ENCODE results near the gene HAO2. TPM values are rescaled to one million over a fixed set of nuclear protein-coding genes. Genes with fewer than 3 reads are reported as not detected.

HAO2 gene
- total RNA-seq, 1 donor, result not detected

DNA sequence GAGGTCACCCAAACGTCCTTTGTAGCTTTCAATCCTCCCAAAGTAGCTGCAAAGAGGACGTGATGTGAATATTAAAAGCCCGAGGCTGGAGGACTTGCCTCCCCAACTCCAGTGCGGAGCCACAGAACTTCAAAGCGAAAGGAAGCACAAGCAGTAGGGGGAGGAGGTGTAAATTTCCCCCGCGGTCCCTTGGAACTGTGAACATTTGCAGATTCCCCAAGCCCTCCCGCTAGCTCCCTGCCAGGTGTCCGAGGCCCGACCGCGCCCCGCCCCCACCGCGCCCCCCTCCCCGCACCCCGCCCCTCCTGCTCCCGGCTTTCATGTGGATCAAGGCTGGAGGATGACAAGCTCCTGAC is 41.5 kb upstream of the HAO2 start:
- TF ChIP-seq, protein P1, sequence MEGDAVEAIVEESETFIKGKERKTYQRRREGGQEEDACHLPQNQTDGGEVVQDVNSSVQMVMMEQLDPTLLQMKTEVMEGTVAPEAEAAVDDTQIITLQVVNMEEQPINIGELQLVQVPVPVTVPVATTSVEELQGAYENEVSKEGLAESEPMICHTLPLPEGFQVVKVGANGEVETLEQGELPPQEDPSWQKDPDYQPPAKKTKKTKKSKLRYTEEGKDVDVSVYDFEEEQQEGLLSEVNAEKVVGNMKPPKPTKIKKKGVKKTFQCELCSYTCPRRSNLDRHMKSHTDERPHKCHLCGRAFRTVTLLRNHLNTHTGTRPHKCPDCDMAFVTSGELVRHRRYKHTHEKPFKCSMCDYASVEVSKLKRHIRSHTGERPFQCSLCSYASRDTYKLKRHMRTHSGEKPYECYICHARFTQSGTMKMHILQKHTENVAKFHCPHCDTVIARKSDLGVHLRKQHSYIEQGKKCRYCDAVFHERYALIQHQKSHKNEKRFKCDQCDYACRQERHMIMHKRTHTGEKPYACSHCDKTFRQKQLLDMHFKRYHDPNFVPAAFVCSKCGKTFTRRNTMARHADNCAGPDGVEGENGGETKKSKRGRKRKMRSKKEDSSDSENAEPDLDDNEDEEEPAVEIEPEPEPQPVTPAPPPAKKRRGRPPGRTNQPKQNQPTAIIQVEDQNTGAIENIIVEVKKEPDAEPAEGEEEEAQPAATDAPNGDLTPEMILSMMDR (IDR thresholded peaks at IDR 0.05; ENCODE audit: insufficient read depth, low read depth, low read length), result no peak
- H3K4me3 ChIP-seq (ENCODE audit: low read depth, low read length), result peak overlapping the region; percentile 39
- DNase-seq (ENCODE audit: low read depth), result peak; percentile 7

DNA sequence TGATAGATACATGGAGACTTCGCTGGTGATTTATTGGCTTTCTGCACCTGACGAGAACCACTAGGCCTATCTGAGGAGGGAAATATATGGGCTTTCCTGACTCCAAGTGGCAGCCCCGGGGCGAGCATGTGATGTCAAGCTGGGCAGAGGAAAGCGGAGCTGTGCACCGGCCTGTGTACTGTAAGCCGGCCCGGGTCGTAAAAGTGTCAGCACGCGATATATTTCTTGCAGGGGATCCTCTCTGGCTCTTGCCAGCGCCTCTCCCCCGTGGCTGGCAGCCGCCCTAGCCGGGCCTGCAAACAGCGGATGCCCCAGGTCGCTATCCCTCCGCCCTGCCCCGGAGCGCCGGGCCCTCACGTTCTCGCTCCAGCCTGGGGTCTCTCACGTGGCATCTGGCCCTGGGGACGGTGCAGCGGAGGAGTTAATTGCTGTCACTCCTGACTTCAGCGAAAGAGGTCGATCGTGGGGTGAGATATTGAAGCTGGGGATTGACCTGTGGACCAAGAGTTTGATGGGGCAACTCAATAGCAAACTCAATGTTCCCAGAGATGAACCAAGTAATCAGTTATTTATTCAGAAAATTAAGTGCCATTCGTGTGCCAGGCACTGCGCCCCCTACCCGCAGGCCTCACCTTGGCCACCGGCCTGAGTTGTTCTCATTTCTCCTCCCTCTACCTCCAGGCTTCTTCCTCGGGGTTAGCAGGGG is 41.0 kb upstream of the HAO2 start:
- peak overlapping the region; percentile 39 for H3K4me3 ChIP-seq (ENCODE audit: low read depth, low read length)
- TF ChIP-seq, protein P1 (IDR thresholded peaks at IDR 0.05; ENCODE audit: insufficient read depth, low read depth, low read length), result peak; percentile 43
- DNase-seq (ENCODE audit: low read depth), result peak; percentile 81

DNA sequence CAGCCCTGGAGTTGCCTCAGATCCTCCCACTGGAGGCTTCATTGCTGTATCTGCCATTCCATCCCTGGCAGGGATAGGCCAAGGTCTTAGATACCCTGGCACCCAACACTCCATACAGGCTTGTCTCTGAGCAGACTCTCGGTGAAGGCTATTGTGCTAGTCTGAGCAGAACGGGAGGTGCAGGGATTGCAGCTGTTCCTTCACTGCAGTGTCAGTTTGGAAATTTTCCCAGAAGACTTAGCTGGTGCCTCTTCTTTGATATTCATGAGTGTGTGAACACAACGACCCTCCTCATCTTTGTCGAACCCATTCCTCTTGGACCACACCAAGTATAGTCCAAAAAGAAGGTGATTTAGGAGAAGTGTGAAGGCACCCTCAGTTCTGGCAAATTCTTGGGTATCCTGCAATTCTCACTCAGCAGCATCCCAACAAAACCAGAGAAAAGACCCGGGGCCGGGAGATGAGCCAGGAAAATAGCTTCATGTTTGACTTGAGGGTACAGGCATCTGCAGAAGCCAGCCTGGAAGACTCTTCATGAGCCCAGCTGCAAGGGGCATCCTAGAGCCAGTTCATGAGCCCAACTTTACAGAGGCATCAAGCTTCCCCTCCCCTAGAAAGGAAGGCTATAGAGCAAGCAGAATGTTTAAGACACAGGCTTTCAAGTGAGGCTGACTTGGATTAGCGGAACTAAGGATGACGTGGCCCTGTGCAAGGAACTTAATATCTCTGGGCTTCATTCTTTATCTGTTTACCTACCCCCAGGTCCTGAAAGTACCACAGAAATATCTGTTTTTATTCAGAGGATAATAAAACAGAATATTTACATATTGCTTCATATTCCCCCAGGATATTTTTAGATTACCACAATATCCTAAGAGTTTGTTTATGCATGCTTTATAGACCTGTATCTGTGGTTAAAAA is 38.8 kb upstream of the HAO2 start:
- peak; percentile 81 for DNase-seq (ENCODE audit: low read depth)
- no peak overlapping the region for H3K4me3 ChIP-seq (ENCODE audit: low read depth, low read length)
- TF ChIP-seq, protein P1 (IDR thresholded peaks at IDR 0.05; ENCODE audit: insufficient read depth, low read depth, low read length), result no peak

DNA sequence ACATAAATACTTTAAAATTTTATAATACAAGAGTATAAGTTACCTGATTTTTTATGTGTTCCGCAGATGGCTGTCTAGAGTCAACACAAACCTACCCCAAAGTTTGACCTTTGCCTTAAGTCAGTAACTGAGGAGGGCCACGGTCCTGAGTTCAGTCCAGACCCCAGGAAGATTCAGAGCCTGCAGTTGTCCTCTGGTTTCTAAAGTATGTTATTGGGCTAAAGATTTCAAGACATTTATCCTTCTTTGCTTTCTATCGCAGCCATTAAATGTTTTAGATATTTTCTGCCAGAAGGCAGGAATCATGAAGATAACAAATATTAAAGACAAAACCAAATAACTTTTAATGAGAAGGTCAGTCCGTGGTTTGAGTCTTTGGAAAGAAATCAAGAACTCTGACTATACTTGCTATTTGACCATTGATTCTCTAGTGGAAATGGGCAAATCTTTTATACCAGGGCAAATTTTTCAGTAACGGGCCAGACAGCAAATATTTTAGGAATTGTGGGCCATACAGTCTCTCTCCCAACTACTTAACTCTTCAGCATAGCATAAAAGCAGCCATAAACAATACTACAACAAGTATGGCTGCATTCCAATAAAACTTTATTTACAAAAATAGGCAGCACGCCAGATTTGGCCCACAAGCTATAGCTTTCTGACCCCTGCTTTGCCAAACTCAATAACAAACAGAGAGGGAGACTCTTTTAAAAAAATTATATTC is 38.0 kb upstream of the HAO2 start:
- no peak overlapping the region for H3K4me3 ChIP-seq (ENCODE audit: low read depth, low read length)
- TF ChIP-seq, protein P1 (IDR thresholded peaks at IDR 0.05; ENCODE audit: insufficient read depth, low read depth, low read length), result no peak
- DNase-seq (ENCODE audit: low read depth), result peak; percentile 70

DNA sequence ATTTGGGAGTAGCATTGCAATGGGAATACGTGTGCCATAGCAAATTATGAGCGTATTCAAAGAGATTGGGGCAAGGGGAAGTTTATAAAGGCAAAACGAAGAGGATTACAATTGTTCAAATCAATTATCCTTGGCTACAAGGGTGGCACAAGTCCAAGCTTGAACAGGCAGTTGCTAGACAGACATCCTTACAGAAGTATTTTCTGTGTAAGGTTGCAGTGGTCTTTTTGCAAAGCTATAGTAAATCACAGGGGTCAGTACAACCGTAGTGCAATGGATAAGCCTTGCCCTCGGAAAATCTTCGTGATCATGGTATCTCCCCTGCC is 37.4 kb upstream of the HAO2 start:
- H3K4me3 ChIP-seq (ENCODE audit: low read depth, low read length), result no peak overlapping the region
- TF ChIP-seq, protein P1 (IDR thresholded peaks at IDR 0.05; ENCODE audit: insufficient read depth, low read depth, low read length), result no peak
- DNase-seq (ENCODE audit: low read depth), result no peak

DNA sequence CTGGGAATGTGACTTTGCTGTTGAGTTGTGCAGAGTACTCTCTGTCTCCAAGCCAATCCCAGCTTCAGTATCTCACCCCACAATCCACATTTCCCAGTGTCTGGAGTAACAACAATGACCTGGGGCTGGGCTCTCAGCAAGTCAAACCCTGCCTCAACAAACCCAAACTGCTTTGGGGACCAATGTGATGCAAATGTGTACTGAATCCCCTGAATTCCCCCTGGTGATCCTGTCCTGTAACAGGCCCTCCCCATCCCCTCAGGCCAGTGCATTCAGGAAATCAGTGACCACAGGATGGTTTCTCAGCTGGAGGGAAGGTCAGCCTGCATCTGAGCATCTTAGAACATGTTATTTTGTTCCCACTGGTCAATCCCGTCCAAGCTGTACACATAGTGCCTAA is 36.7 kb upstream of the HAO2 start:
- no peak overlapping the region for H3K4me3 ChIP-seq (ENCODE audit: low read depth, low read length)
- TF ChIP-seq, protein P1 (IDR thresholded peaks at IDR 0.05; ENCODE audit: insufficient read depth, low read depth, low read length), result no peak
- no peak for DNase-seq (ENCODE audit: low read depth)
